SK-N-MC (cell line): ENCODE measurements around the gene HDAC7.

Experiments
- EZH2 ChIP-seq: fragments of 200-600 bp; sonication (generic); IDR thresholded peaks from one replicate; pipeline ENCODE4 v1.6.1; 2017; ENCODE audit warnings: antibody characterized with exemption
- POLR2AphosphoS5 ChIP-seq: IDR thresholded peaks from 2 replicates; pipeline ENCODE4 v1.6.1; 2012; ENCODE audit warnings: mild to moderate bottlenecking, low read depth, low read length, borderline replicate concordance

- TF ChIP-seq POLR2AphosphoS5 (no peak), EZH2 (no peak)
Measured at GRCh38 chr12:47739297-47739696, 80.4 kb downstream of the HDAC7 start.
